Posterior vena cava (tissue), 2 donors: ENCODE results near the gene RRP12. TPM values are rescaled to one million over a fixed set of nuclear protein-coding genes. Genes with fewer than 3 reads are reported as not detected.
A peak's percentile ranks its signal among the peaks of the same experiment; 100 is the strongest.
"Not testable (repeated sequence)": the region's sequence is repeated elsewhere in the genome, so short reads cannot be mapped to it uniquely, and the experiment has no call there.

Experiments used
- DNase-seq: peaks from one replicate; pipeline ENCODE4 v3.0.0-alpha.2; 2020; ENCODE audit warnings: low spot score
- intact Hi-C, 2 donors: fragments of 100-400 bp; cut with DNase I; formaldehyde crosslinking; loops; one replicate each; pipeline versions ENCODE4 v1.14.1 to v1.14.2; 2022 to 2023
- total RNA-seq, 2 donors: library from RNA; stranded (reverse); fragmentation: NEBNext Ultra II Directional; extraction: Animal tissue kit (Norgen Biotek cat#: 25700); gene quantifications; one replicate each; pipeline ENCODE4 v1.2.1, GENCODE V29; 2021
- donor health status: DM: yes; HTN: yes; CAD: no.
- donor health status: DM: yes; HTN: yes; CAD: no.

Gene RRP12
- total RNA-seq, 2 donors from 2014 or later: 16.7 to 25.9 TPM

DNA sequence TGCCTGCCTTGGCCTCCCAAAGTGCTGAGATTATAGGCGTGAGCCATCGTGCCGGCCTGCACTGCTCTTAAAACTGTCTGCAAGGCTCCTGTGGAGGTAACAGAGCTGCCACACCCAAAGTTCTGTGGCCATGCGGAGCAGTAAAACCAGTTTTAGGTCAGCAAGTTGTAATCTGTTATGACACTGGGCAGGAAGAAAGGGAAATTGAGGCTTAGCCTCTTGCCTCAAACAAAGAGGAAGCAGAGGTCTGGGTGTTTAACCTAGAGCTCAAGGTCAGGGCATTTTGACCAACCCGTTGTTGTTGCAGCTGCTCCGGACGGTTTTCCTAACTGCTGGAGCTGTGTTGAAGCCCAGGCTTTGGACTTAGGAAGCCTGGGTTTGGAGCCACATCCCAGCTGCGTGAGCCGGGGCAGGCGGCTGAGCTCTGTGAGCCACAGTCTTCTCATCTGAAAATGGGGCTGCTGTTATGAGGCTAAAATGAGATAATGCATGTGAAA lies 7.4 kb upstream of the RRP12 start:
- intact Hi-C loops: no loop called here
- DNase-seq: no peak

DNA sequence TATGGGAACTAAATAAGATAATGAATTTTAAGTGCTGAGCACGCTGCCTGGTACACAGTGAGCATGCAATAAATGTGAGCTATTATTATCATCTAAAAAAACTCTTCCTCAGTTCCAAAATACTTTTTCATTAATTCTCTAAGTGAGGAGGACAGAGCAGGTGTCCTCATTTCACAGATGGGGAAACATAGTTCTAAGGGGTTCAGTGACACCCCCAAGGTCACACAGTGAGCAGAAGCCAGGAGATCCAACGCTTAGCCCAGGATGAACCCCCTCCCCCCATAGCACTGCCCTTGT lies 6.8 kb upstream of the RRP12 start:
- intact Hi-C loops: no loop called here
- DNase-seq: no peak

DNA sequence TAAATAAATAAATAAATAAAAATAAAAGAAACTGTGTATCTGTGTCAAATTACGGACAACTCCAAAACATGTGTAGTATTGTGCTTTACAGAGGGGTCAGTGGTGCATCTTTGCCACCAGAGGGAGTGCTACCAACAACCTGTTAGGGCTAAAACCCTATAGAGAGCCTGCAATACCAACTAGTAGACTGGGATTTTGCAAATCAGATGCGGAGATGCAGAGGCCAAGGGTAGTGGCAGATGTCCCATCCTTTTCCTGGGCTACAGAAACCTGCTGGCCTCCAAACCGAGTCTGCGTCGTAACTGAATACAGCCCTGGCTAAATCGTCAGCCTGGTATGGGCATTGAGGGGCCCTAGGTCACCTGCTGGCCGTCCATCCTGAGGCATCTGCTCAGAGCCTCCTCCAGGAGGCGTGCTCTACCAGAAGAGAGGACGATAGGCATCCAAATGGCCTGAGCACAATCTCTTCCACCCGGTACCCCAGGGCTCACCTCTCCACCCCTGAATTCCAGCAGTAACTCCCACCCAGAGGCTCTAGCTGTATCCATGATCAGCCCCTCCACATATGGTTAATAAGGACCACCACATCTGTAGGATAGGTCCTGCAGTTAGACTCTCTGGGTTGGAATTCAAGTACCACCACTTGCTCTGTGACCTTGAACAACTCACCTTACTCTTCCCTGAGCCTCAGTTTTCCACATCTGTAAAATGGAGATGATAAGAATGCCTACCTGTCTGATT lies 6.2 kb upstream of the RRP12 start:
- intact Hi-C loops: no loop called here

DNA sequence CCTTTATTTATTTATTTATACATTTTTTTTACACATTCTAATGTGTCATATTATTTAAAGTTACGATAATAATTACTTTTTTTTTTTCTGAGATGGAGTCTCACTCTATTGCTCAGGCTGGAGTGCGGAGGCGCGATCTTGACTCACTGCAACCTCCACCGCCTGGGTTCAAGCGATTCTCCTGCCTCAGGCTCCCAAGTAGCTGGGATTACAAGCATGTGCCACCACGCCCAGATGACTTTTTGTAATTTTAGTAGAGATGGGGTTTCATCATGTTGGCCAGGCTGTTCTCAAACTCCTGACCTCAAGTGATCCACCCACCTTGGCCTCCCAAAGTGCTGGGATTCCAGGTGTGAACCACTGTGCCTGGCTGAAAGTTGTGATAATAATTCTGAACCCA lies 5.3 kb upstream of the RRP12 start:
- intact Hi-C loops, DNase-seq: not testable (repeated sequence)

More for the DNA sequence above, 6.2 kb upstream of the RRP12 start:
- DNase-seq: no peak

DNA sequence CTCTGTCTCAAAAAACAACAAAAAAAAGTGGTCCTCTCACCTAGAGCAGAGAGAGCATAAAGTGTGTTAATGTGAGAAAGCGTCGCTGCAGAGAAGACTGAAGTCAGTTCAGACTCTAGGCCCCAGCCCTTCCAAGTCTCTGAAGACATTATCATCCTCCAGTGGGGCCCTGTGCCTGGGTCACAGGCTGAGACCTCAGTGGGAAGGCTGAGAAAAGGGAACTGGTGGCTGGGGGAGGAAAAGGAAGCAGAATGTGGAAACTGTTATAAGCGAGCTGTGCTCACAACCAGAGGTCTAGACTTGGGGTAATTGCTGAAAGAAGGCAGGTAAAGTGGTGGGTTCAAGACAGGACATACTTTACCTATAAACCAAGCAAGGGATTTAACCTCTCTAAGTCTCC lies 4.9 kb upstream of the RRP12 start:
- intact Hi-C loops: no loop called here
- DNase-seq: no peak

DNA sequence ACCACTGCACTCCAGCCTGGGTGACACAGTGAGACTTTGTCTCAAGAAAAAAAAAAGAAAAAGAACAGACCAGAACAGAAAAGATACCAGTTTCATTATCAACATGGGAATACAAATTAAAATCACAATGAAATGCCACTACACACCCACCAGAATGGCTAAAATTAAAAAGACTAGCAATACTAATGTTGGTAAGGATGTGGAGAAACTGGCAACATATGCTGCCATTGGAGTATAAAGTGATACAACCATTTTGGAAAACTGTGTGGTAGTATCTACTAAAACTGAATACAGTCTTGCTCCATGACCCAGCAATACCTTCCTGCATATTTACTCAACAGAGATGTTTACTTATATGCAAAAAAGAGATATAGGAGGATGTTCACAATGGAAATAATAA lies 2.9 kb upstream of the RRP12 start:
- DNase-seq: no peak
- intact Hi-C loops: no loop called here

DNA sequence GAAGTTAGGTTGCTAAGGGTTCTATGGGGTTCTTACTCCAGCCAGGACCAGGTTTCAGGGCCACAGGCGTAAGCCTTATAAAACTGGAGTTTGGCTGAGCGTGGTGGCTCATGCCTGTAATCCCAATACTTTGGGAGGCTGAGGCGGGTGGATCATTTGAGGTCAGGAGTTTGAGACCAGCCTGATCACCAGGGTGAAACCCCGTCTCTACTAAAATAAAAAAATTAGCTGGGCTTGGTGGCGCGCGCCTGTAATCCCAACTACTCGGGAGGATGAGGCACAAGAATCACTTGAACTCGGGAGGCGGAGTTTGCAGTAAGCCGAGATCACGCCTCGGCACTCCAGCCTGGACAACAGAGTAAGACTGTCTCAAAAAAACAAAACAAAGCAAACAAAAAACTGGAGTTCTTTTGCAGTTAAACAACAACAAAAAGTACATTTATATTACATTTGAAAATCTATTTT lies 347 bp upstream of the RRP12 start:
- no peak for DNase-seq
- intact Hi-C loops: no loop called here

DNA sequence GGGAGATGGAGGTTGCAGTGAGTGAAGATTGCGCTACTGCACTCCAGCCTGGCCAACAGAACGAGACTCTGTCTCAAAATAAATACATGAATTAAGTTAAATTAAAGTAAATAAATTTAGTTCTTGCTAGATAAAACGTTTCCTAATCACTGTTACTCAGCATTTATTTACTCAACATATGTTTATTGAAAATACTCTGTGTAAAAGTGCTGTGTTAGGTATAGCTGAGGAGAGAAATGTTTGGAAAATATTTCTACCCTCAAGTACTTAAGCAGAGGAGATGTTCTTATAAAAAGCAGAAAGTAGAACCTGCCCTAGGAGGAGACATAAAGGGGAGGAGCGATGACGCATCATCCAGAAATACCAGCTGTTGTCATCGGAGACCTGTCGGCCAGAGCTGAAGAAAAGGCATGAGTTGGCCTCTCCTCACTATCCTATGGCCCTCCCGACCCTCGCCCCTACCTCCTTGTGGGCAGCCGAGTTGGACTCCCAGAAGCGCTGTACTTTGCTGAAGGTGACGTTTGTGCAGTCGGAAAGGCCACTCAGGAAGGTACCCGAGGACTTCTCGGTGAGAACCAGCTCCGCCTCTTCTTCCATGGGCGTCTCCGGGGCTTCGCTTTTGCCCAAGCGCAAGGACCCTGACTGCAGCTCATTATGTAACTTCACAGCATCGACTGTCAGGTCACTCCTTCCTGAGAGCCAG lies 1.1 kb downstream of the RRP12 start:
- peak; percentile 83 for DNase-seq
- intact Hi-C loops: no loop called here

DNA sequence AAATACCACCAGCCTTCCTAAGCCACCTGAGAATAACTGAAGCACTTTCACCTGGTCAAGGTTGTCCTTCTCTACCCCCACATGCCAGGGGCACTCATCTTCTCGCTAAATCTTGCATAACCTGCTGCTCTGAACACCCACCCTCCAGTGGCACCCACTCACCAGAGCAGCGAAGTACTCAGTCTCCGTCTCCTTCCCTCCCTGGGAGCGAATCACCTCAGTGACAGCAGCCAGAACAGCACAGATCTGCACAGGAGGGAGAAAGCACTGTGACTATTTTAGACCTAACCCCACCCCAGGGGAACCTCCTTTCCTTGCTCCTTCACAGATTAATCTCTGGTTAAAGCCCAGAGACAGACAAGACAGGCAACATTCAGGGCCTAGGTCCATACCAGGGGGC lies 5.1 kb downstream of the RRP12 start:
- DNase-seq: no peak
- intact Hi-C loops: no loop called here

DNA sequence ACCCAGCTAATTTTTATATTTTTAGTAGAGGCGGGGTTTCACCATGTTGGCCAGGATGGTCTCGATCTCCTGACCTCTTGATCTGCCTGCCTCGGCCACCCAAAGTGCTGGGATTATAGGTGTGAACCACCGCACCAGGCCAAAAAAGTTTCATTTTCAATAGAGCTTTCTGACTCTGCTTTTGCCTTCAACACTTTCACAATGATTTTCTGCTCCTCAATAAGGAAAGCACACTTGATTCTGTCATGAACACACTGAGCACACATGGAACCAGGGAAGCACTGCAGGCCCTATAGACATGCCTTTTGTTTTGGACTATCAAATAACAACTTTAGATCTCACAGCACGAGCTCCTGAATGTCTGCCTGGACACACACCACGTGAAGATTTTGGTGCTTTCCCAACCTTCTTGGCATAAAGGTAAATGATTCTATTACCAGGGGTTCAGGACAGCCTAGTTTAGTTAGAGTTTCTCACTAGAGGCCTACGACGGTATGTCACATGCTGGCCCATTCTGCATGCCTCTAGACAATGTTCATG lies 8.0 kb downstream of the RRP12 start:
- intact Hi-C loops: no loop called here

DNA sequence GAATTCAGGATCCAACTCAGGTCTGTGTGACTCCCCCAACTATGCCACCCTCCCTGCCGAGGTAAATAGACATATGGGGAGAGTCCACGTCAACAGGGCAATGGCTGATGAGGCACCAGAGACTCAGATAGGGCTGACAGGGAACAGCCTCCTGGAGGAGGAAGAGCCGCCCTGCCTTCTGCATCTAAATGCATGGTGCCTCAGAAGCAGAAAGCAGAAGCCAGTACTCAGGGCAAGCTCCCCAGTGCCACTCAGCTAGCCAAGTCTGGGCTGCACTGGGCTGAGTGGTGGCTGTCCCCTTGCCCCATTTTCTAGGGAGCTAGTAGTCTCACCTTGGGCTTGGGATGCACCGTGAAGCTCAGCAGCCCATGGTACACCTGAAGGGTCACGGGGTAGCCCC lies 11.0 kb downstream of the RRP12 start:
- intact Hi-C loops: no loop called here
- no peak for DNase-seq

More for the DNA sequence above, 8.0 kb downstream of the RRP12 start:
- DNase-seq: no peak

DNA sequence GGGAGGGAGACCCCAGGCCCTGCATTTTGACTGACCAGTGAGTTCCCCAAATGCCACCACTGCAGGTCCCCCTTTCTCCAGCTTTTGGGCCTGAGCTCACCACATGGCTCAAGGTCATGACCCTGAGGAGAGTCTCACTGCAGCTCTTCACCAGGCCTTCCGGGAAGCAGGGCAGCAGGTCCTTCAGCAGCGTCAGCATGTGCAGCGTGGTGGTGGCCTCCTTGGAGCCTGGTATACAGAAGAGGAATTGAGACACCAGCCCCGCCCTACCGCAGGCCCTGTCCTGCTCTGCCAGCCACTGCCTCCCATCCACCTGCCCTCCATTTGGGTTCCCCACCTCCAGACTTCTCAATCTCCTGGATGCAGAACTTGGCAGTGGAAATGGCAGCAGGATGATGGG lies 13.0 kb downstream of the RRP12 start:
- intact Hi-C loops: no loop called here
- no peak for DNase-seq

DNA sequence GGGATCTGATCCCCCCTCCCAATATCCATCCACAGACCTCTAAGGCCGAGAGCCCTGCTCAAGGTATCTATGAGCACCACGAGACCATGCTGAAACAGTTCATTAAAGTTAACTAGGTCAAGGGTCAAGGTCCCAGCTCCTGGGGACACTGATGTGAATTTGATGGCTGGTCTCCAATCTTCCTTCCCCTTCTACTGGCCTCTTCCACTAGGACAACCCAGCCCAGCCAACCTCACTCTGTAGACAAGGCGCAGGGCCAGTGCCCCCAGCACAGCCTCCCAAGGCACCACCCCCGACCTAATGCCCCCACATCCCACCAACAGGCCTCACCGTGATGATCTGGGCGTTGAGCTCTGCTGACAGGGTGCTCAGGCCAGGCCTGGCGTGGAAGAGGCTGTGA lies 15.6 kb downstream of the RRP12 start:
- intact Hi-C loops: no loop called here
- DNase-seq: no peak

DNA sequence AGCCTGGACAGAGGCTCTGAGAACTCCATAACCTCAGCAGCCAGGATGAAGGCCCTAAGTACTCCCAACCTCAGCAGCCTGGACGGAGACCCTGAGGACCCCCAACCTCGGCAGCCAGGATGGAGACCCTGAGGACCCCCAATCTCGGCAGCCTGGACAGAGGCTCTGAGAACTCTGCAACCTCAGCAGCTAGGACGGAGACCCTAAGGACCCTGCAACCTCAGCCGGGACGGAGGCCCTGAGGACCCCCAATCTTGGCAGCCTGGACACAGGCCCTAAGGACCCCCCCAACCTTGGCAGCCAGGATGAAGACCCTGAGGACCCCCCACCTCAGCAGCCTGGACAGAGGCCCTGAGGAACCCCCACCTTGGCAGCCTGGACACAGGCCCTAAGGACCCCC lies 16.5 kb downstream of the RRP12 start:
- no peak for DNase-seq
- intact Hi-C loops: no loop called here

DNA sequence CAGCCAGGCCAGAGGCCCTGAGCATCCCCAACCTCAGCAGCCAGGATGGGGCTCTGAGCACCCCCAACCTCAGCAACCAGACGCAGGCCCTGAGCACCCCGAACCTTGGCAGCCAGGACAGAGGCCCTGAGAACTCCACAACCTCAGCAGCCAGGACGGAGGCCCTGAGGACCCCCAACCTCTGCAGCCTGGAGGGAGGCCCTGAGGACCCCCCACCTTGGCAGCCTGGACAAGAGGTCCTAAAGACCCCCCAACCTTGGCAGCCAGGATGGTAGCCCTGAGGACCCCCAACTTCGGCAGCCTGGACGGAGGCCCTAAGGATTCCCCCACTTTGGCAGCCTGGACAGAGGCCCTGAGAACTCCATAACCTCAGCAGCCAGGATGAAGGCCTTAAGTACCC lies 17.0 kb downstream of the RRP12 start:
- no peak for DNase-seq
- intact Hi-C loops: no loop called here

DNA sequence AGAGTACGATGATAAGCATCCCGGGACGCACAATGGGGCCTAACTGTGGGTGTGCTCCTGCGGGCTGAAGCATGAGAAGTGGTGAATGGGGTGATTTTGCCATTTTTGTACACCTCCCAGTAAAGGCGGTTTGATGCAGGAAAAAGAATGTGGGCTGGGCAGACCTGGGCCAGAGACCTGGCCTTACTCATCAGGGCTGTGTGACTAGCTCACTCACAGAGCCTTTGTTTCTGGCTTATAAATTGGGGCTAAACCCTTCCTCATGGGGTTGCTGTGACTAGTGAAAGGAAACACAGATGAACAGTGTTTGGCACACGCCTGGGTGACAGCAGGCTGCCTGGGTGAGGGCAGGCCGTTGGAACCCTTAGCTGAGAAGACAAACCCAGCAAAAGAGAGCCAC lies 18.0 kb downstream of the RRP12 start:
- intact Hi-C loops: no loop called here
- DNase-seq: no peak

DNA sequence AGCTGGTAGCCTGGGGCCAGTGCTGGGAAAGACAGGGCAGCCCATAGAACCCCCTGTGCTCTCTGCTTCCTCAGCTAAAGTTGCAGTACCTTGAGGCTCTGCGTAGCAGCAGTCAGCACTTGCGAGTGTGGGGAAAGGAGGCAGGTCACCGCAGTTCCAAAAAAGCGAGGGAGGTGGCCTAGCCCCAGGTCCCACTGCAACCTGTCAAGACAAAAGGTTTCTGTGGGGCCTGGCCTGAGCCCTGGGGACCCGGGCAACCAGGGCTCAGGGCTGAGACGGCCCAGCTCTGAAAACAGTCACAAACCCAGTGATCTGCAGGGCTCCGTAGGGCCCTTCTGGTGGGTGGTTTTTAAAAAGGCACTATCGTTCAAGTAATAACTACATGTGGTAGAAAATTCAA lies 19.5 kb downstream of the RRP12 start:
- no peak for DNase-seq
- intact Hi-C loops: no loop called here

DNA sequence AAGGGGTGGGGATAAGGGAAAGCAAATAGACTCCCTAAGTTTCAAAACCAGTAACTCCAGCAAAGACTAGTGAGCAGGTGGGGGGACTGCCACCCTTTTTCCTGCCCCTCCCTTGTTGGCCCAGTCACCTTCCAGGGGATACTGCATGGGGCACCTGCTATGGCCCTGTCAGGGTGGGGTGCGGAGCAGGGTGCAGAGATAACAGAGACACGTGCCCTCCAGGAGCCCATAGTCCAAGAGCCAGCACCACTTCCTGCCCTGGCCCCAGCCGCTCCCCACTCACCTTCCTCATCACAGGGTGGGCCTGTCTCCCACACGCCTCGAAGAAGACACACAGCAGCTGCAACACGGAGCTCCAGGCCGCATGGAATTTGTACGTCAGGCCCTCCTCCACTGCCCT lies 20.6 kb downstream of the RRP12 start:
- DNase-seq: no peak
- intact Hi-C loops: no loop called here

DNA sequence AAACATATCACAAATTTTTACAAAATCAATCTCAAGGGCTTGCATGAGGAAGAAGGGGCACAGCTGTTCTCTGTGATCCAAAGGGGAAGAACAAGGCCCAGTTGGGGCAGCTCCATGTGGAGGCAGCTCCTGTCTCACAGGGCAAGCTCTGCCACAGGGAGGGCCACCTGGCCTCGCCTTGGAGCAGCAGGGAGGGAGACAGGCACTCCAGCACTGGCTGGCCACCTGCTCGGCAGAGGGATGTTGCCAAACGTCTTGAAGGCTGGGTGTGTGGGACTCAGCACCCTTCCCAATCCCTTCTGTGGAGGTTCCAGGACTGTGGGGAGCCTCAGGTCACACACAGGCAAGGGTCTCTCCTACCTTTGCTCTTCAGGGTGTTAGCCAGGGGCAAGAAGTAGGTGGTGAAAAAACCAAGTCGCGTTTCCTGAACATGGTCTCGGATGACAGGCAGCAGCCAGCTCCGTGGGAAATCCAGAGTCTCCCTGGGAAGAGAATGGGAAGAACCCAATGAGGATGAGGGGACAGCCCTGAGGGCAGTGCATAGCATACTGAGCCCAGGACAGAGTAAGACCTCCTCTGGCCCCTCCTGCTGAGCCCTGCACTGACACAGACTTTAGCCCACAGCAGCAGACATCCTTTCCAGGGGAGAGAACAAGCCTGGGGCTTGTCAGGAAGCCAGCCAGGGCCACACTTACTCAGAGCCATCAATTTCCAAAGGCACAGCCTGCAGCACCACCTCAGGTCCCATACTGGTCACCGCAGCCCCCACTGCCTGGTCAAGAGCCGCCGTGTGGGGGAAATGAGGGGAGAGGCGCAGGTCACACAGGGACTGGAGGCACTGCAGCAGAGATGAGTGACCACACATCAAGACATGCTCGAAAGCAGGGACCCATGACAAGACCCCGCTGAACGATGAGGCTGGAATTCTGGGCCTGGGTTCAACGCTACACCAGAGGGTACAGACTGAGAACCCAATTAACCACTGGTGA lies 21.9 kb downstream of the RRP12 start:
- intact Hi-C loops: no loop called here
- no peak for DNase-seq

DNA sequence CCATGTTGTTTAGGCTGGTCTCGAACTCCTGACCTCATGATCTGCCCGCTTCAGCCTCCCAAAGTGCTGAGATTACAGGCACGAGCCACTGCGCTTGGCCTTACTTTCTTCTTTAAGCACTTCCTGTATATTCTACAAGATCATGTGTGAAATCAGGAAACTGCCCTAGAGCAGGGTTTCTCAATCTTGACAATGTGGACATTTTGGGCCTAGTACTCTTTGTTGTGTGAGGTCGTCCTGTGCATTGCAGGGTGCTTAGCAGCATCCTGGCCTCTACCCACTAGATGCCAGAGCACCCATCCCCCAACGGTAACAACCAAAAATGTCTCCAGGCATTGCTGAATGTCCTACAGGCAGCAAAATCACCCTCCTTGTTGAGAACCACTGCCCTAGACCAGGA lies 24.7 kb downstream of the RRP12 start:
- intact Hi-C loops: no loop called here
- DNase-seq: no peak
